GM12878 (cell line): ENCODE results near the gene PRSS33. TPM values are rescaled to one million over a fixed set of nuclear protein-coding genes. Genes with fewer than 3 reads are reported as not detected.

Experiments
- ATAC-seq: fragments of 200-7000 bp; cut with Tn5 transposase; 3 replicates; pipeline ENCODE4 v1.9.1; 2020; ENCODE audit warnings: mild to moderate bottlenecking, moderate library complexity
- BruUV-seq: library from RNA; stranded (reverse); fragments of 400-500 nt; replicated peaks from 2 replicates; lab custom pipeline; 2021; lab: Mats Ljungman, UMichigan
- CTCF ChIA-PET: fragments of 300-600 bp; sonication (Branson Sonifier 250); formaldehyde crosslinking; extraction: SDS; loops from one replicate; lab custom pipeline; 2021; ENCODE audit warnings: inconsistent platforms; lab: Yijun Ruan, JAX
- POLR2A ChIA-PET: fragments of 350-600 bp; formaldehyde crosslinking; extraction: SDS; loops from one replicate; lab custom pipeline; 2021; ENCODE audit warnings: inconsistent platforms; lab: Charles Lee
- RAD21 ChIA-PET: fragments of 300-600 bp; sonication (Branson Sonifier 250); formaldehyde crosslinking; loops from one replicate; lab custom pipeline; 2023; ENCODE audit warnings: antibody characterized with exemption; ENCODE audit not compliant: unreplicated experiment; lab: Charles Lee
- SMC1A ChIA-PET: fragments of 300-600 bp; sonication (Branson Sonifier 250); formaldehyde crosslinking; loops from one replicate; lab custom pipeline; 2023; ENCODE audit not compliant: unreplicated experiment, uncharacterized antibody; lab: Charles Lee
- DNase-seq: peaks from one replicate; pipeline ENCODE4 v3.0.0-alpha.2; 2011; ENCODE audit warnings: low read depth, low spot score
- FAIRE-seq: peaks from 3 replicates; lab custom pipeline; 2011; peaks lifted over from hg19 to GRCh38; lab: Jason Lieb, UNC
- H2AFZ ChIP-seq: 2 replicates; pipeline ENCODE4 v1.6.0; 2011; ENCODE audit warnings: low read depth, low read length, control low read depth; ENCODE audit not compliant: control insufficient read depth
- H3K27ac ChIP-seq: 2 replicates; pipeline ENCODE4 v1.5.1; 2011; ENCODE audit warnings: control low read depth; ENCODE audit not compliant: control insufficient read depth, insufficient read depth
- H3K27me3 ChIP-seq, 2 experiments: replicated peaks in 1 of 2; 2 replicates each; pipeline versions ENCODE4 v1.6.0 to v1.6.1; 2011; ENCODE audit warnings: low read length in 1 of 2; ENCODE audit not compliant: control insufficient read depth in 2 of 2, insufficient read depth in 2 of 2
- H3K36me3 ChIP-seq, 2 experiments: 2 replicates each; pipeline ENCODE4 v1.5.1; 2011; ENCODE audit warnings: low read length in 1 of 2; ENCODE audit not compliant: control insufficient read depth in 2 of 2, insufficient read depth in 2 of 2
- H3K4me1 ChIP-seq: 2 replicates; pipeline ENCODE4 v1.6.1; 2011; ENCODE audit warnings: mild to moderate bottlenecking, low read length, moderate library complexity, mixed read lengths; ENCODE audit not compliant: control insufficient read depth, insufficient read depth
- H3K4me2 ChIP-seq: 2 replicates; pipeline ENCODE4 v1.6.0; 2011; ENCODE audit warnings: control low read depth; ENCODE audit not compliant: control insufficient read depth, insufficient read depth
- H3K4me3 ChIP-seq: fragments of 200-600 bp; sonication (generic); 2 replicates; pipeline ENCODE4 v1.5.1; 2016
- H3K79me2 ChIP-seq: 2 replicates; pipeline ENCODE4 v1.6.0; 2011; ENCODE audit warnings: low read length; ENCODE audit not compliant: control insufficient read depth, insufficient read depth
- H3K9ac ChIP-seq: 2 replicates; pipeline ENCODE4 v1.8.0; 2011; ENCODE audit warnings: low read length, control low read depth, mixed read lengths; ENCODE audit not compliant: control insufficient read depth, insufficient read depth
- H3K9me3 ChIP-seq: replicated peaks from 3 replicates; pipeline ENCODE4 v1.5.1; 2011; ENCODE audit warnings: mild to moderate bottlenecking, low read length; ENCODE audit not compliant: control insufficient read depth, insufficient read depth
- H4K20me1 ChIP-seq: 2 replicates; pipeline ENCODE4 v1.6.0; 2011; ENCODE audit not compliant: control insufficient read depth, insufficient read depth
- CHD2 ChIP-seq: IDR thresholded peaks from 2 replicates; pipeline ENCODE4 v1.6.1; 2011; ENCODE audit warnings: low read depth, low read length, improper control_type of control experiment, borderline replicate concordance
- EED ChIP-seq: sonication (generic); IDR thresholded peaks from 2 replicates; pipeline ENCODE4 v1.6.1; 2016; ENCODE audit warnings: antibody characterized with exemption, low read depth
- FOS ChIP-seq: IDR thresholded peaks from 3 replicates; pipeline ENCODE4 v1.6.1; 2011; ENCODE audit warnings: borderline replicate concordance; ENCODE audit not compliant: insufficient read length; ENCODE audit errors: extremely low read depth
- MEF2A ChIP-seq: IDR thresholded peaks from 2 replicates; pipeline ENCODE4 v1.6.1; 2011; ENCODE audit warnings: low read depth, mild to moderate bottlenecking, low read length, moderate library complexity; ENCODE audit not compliant: insufficient read depth
- MXI1 ChIP-seq: fragments of 150-350 bp; IDR thresholded peaks from 2 replicates; pipeline ENCODE4 v1.6.1; 2011; ENCODE audit warnings: low read depth, mild to moderate bottlenecking, inconsistent platforms, low read length, improper control_type of control experiment
- POU2F2 ChIP-seq: IDR thresholded peaks from 3 replicates; pipeline ENCODE4 v1.6.1; 2011; ENCODE audit warnings: low read depth, mild to moderate bottlenecking, low read length, borderline replicate concordance
- SP1 ChIP-seq: IDR thresholded peaks from one replicate; pipeline ENCODE4 v1.6.1; 2011; ENCODE audit warnings: low read depth, low read length
- TCF7 ChIP-seq: IDR thresholded peaks from 2 replicates; pipeline ENCODE4 v1.6.1; 2014; ENCODE audit warnings: antibody characterized with exemption, borderline replicate concordance
- ZNF217 ChIP-seq: fragments of 450-650 bp; IDR thresholded peaks from 2 replicates; pipeline ENCODE4 v1.6.1; 2017; ENCODE audit warnings: antibody characterized with exemption, mild to moderate bottlenecking
- ZNF622 ChIP-seq: fragments of 450-650 bp; IDR thresholded peaks from 2 replicates; pipeline ENCODE4 v1.6.1; 2017; ENCODE audit warnings: mild to moderate bottlenecking, inconsistent platforms
- WGBS: methylation state at CpG from one replicate; pipeline ENCODE4 v1.1.6; 2016; ENCODE audit warnings: low lambda C conversion rate; ENCODE audit not compliant: insufficient replicate concordance, insufficient coverage; ENCODE audit errors: missing lambda C conversion rate; 5-methylcytosine and 5-hydroxymethylcytosine counted together
- in situ Hi-C: fragments of 300-500 bp; cut with MboI; formaldehyde crosslinking; loops from 9 replicates; pipeline ENCODE4 v1.14.3; 2018; ENCODE audit warnings: mixed read lengths
- intact Hi-C: fragments of 100-400 bp; cut with micrococcal nuclease; formaldehyde crosslinking; loops from one replicate; pipeline ENCODE4 v1.14.2; 2022; ENCODE audit not compliant: unreplicated experiment
- polyA plus RNA-seq, 11 experiments: library from polyadenylated mRNA; depleted of rRNA in 4 of 11; unstranded in 6 of 11; stranded (reverse) in 5 of 11; fragments of >200 nt; fragmentation: Nextera tagmentation in 4 of 11; fragmentation: Illumina TruSeq in 1 of 11; extraction: Ambion mirVana in 4 of 11; extraction: Trizol in 1 of 11; gene quantifications; 1 replicate in 1 of 11; 2 replicates in 10 of 11; pipeline versions ENCODE4 v1.2.1 to v1.2.3, GENCODE V29; 2011 to 2016; ENCODE audit warnings: inconsistent platforms in 2 of 11, missing spikeins in 2 of 11, low read depth in 1 of 11
- total RNA-seq, 4 experiments: library from RNA; depleted of rRNA in 3 of 4; stranded (reverse); fragments of >200 nt in 3 of 4; fragmentation: Illumina TruSeq in 1 of 4; extraction: Trizol in 1 of 4; gene quantifications; 2 replicates each; pipeline versions ENCODE4 v1.2.1 to v1.2.3, GENCODE V29; 2013 to 2021
- TF ChIP-seq, protein P1 (sequence below): IDR thresholded peaks from 2 replicates; pipeline ENCODE4 v1.6.1; 2012; ENCODE audit warnings: low read depth, low read length, improper control_type of control experiment
- TF ChIP-seq, protein P2 (sequence below): IDR thresholded peaks from 2 replicates; pipeline ENCODE4 v1.6.1; 2011; ENCODE audit warnings: low read depth, mild to moderate bottlenecking, low read length, moderate library complexity, borderline replicate concordance; ENCODE audit errors: extremely low read depth
- TF ChIP-seq, protein P3 (sequence below): fragments of 450-650 bp; formaldehyde crosslinking; IDR thresholded peaks from 2 replicates; pipeline ENCODE4 v1.4.0; 2022; ENCODE audit warnings: mild to moderate bottlenecking, moderate library complexity

Gene PRSS33
- total and polyA plus RNA-seq, 10 of the 15 experiments (the other 5 are each of a cell fraction or from before 2014, with no cell fraction given): not detected

DNA sequence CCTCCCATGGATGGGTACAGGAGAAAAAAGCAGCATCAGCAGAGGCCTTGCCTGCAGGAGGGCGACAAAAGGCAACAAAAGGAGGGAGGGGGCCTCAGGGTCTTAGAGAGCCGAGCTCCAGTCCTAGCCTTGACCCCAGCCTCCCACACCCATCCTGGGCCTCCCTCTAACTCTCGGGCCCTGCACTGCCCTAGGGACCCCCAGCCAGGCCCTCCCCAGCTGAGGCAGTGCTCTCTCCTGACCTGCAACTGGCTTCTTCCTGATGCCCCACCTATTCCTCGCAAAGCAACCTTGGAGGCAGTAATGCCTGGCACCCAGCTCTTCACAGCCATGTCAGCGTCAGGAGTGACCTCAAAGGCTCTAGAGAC, 50.1 kb downstream of the PRSS33 start:
- intact Hi-C loops (no loop called here), in situ Hi-C loops (no loop called here)
- WGBS: 37% methylated on average over 5 of the region's 5 CpGs
- Histone ChIP-seq H3K27me3 (no peaks in the 10 kb centered on the region), H3K36me3 (no peaks in the 10 kb centered on the region), H3K27ac (no peak overlapping the region), H2AFZ (no peak overlapping the region), H3K9ac (no peak overlapping the region), H4K20me1 (no peaks in the 10 kb centered on the region), H3K4me1 (no peaks in the 10 kb centered on the region), H3K9me3 (no peaks in the 10 kb centered on the region), H3K4me3 (no peak overlapping the region), H3K4me2 (no peak overlapping the region), H3K79me2 (no peaks in the 10 kb centered on the region)
- ATAC-seq: no peak
- ChIA-PET CTCF (no interaction called here), RAD21 (no interaction called here), SMC1A (no interaction called here), POLR2A (no interaction called here)
- TF ChIP-seq CHD2 (no peak), FOS (no peak), MEF2A (no peak)
- TF ChIP-seq, protein P1, sequence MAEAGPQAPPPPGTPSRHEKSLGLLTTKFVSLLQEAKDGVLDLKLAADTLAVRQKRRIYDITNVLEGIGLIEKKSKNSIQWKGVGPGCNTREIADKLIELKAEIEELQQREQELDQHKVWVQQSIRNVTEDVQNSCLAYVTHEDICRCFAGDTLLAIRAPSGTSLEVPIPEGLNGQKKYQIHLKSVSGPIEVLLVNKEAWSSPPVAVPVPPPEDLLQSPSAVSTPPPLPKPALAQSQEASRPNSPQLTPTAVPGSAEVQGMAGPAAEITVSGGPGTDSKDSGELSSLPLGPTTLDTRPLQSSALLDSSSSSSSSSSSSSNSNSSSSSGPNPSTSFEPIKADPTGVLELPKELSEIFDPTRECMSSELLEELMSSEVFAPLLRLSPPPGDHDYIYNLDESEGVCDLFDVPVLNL: no peak
- DNase-seq: no peak
- BruUV-seq: no TSS peak
- no peak for FAIRE-seq

DNA sequence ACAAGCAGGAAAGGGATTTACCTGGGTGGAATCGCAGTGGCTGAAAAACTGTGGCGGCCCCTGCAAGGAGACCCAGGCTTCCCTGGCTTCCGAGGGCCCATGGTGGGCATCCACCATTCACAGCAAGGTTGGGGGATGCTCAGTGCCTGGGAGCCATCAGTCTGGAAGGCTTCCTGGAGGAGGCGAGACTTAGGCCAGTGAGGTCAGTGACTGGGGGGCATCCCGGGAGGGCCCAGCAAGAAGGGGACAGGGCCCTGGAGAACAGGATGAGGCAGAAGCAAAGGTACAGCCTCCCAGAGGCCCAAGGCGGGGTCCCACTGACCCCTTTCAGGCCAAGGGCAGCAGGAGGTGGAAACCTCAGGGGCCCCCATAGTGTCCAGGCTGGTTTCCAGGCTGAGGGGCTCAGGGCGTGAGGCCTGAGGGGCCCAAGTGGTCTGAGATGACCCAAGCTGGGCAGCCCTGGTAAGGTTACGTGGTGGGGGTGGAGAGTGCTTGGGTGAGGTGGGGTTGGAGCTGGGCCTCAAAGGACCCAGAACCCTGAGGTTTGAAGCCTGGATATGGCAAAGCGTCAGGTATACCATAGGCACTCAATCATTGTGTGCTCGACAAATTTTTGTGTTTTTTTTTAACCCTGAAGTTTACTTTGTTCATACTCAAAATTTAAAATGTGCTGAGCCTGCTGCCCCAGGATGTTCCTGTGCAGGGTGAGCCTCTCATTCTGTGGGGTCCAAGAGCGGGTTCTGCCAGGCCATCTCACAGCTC, 50.7 kb downstream of the PRSS33 start:
- Histone ChIP-seq H3K4me2 (no peak overlapping the region), H3K4me3 (no peak overlapping the region), H3K9me3 (no peaks in the 10 kb centered on the region), H4K20me1 (no peaks in the 10 kb centered on the region), H3K4me1 (no peaks in the 10 kb centered on the region), H3K27me3 (no peaks in the 10 kb centered on the region), H3K79me2 (no peaks in the 10 kb centered on the region), H2AFZ (no peak overlapping the region), H3K9ac (no peak overlapping the region), H3K27ac (no peak overlapping the region), H3K36me3 (no peaks in the 10 kb centered on the region)
- WGBS: 56% methylated on average over 11 of the region's 11 CpGs
- intact Hi-C loops (no loop called here), in situ Hi-C loops (no loop called here)
- BruUV-seq: no TSS peak
- ATAC-seq (no peak), DNase-seq (no peak), FAIRE-seq (no peak)
- CTCF ChIA-PET: interaction anchor here (0.6 kb wide), 1 partner anchor 67 kb away, joined by 3 read pairs; no protein-coding TSS in a partner anchor
- POLR2A ChIA-PET: no interaction called here
- SMC1A ChIA-PET: no interaction called here
- RAD21 ChIA-PET: no interaction called here
- no peak for TF ChIP-seq POU2F2
- TF ChIP-seq SP1: no peak
- TF ChIP-seq MXI1: no peak
- no peak for TF ChIP-seq ZNF217
- TF ChIP-seq TCF7: no peak
- TF ChIP-seq, protein P2, sequence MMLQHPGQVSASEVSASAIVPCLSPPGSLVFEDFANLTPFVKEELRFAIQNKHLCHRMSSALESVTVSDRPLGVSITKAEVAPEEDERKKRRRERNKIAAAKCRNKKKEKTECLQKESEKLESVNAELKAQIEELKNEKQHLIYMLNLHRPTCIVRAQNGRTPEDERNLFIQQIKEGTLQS: no peak
- TF ChIP-seq, protein P3, sequence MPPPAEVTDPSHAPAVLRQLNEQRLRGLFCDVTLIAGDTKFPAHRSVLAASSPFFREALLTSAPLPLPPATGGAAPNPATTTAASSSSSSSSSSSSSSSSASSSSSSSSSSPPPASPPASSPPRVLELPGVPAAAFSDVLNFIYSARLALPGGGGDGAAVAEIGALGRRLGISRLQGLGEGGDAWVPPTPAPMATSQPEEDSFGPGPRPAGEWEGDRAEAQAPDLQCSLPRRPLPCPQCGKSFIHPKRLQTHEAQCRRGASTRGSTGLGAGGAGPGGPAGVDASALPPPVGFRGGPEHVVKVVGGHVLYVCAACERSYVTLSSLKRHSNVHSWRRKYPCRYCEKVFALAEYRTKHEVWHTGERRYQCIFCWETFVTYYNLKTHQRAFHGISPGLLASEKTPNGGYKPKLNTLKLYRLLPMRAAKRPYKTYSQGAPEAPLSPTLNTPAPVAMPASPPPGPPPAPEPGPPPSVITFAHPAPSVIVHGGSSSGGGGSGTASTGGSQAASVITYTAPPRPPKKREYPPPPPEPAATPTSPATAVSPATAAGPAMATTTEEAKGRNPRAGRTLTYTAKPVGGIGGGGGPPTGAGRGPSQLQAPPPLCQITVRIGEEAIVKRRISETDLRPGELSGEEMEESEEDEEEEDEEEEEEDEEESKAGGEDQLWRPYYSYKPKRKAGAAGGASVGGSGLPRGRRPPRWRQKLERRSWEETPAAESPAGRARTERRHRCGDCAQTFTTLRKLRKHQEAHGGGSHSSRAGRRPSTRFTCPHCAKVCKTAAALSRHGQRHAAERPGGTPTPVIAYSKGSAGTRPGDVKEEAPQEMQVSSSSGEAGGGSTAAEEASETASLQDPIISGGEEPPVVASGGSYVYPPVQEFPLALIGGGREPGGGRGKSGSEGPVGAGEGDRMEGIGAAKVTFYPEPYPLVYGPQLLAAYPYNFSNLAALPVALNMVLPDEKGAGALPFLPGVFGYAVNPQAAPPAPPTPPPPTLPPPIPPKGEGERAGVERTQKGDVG (CRISPR knock-in tag): no peak
- TF ChIP-seq ZNF622: no peak
- no peak for TF ChIP-seq EED
